Measurements from ENCODE around the gene ARID1B. TPM values are rescaled to one million over a fixed set of nuclear protein-coding genes. Genes with fewer than 3 reads are reported as not detected.

Gene ARID1B
- total RNA-seq, 1 experiment from 2014 or later, result 35.6 TPM

DNA sequence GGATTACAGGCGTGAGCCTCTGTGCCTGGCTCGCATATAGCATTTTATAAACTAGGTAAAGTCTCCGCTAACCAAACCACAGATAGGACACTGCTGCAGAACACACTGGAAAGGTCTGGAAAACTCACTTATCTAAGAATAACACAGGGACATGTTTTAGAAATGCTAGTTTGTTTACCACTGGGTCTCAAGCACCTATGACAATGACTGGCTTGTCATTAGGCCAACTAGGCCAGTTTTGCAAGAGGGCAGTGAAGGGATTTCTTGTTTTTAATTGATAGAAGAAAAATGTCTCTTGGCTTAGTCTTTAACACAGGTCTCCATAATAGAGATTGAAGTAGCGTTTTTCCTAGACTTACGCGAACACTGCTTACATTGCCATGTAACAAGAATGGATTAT, 344.7 kb downstream of the ARID1B start:
- TF ChIP-seq ZNF274 (IDR thresholded peaks at IDR 0.05; ENCODE audit: low read depth, low read length), result no peak
- TF ChIP-seq CBX3 (IDR thresholded peaks at IDR 0.05; ENCODE audit: low read depth), result no peak
- TF ChIP-seq, protein P1, sequence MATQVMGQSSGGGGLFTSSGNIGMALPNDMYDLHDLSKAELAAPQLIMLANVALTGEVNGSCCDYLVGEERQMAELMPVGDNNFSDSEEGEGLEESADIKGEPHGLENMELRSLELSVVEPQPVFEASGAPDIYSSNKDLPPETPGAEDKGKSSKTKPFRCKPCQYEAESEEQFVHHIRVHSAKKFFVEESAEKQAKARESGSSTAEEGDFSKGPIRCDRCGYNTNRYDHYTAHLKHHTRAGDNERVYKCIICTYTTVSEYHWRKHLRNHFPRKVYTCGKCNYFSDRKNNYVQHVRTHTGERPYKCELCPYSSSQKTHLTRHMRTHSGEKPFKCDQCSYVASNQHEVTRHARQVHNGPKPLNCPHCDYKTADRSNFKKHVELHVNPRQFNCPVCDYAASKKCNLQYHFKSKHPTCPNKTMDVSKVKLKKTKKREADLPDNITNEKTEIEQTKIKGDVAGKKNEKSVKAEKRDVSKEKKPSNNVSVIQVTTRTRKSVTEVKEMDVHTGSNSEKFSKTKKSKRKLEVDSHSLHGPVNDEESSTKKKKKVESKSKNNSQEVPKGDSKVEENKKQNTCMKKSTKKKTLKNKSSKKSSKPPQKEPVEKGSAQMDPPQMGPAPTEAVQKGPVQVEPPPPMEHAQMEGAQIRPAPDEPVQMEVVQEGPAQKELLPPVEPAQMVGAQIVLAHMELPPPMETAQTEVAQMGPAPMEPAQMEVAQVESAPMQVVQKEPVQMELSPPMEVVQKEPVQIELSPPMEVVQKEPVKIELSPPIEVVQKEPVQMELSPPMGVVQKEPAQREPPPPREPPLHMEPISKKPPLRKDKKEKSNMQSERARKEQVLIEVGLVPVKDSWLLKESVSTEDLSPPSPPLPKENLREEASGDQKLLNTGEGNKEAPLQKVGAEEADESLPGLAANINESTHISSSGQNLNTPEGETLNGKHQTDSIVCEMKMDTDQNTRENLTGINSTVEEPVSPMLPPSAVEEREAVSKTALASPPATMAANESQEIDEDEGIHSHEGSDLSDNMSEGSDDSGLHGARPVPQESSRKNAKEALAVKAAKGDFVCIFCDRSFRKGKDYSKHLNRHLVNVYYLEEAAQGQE (IDR thresholded peaks at IDR 0.05; ENCODE audit: low read depth), result no peak
- no peak for TF ChIP-seq POLR2AphosphoS5 (IDR thresholded peaks at IDR 0.05; ENCODE audit: low read depth, low read length)
- TF ChIP-seq EGR1 (IDR thresholded peaks at IDR 0.05; ENCODE audit: low read depth), result no peak
- TF ChIP-seq SP1 (IDR thresholded peaks at IDR 0.05; ENCODE audit: low read depth), result no peak
- TF ChIP-seq JUND (IDR thresholded peaks at IDR 0.05), result no peak
- TF ChIP-seq FOSL1 (IDR thresholded peaks at IDR 0.05; ENCODE audit: low read depth), result no peak
- no peak for TF ChIP-seq EZH2 (IDR thresholded peaks at IDR 0.05)
- TF ChIP-seq YY1 (IDR thresholded peaks at IDR 0.05; ENCODE audit: extremely low read depth, insufficient replicate concordance, low read depth, low read length), result no peak
- no peak for TF ChIP-seq ELF1 (IDR thresholded peaks at IDR 0.05; ENCODE audit: borderline replicate concordance, low read depth)
- no peak for TF ChIP-seq TCF7L2 (IDR thresholded peaks at IDR 0.05; ENCODE audit: borderline replicate concordance, extremely low read depth, insufficient read depth, insufficient read length)
- TF ChIP-seq, protein P2, sequence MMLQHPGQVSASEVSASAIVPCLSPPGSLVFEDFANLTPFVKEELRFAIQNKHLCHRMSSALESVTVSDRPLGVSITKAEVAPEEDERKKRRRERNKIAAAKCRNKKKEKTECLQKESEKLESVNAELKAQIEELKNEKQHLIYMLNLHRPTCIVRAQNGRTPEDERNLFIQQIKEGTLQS (IDR thresholded peaks at IDR 0.05), result no peak
- TF ChIP-seq POLR2A (IDR thresholded peaks at IDR 0.05; ENCODE audit: borderline replicate concordance, extremely low read depth, insufficient read depth, insufficient read length), result no peak
- TF ChIP-seq, protein P3, sequence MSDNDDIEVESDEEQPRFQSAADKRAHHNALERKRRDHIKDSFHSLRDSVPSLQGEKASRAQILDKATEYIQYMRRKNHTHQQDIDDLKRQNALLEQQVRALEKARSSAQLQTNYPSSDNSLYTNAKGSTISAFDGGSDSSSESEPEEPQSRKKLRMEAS (IDR thresholded peaks at IDR 0.05), result no peak
- TF ChIP-seq EZH2phosphoT487 (IDR thresholded peaks at IDR 0.05; ENCODE audit: borderline replicate concordance), result no peak
- no peak for TF ChIP-seq SRF (IDR thresholded peaks at IDR 0.05; ENCODE audit: low read depth)
- TF ChIP-seq ZFX (IDR thresholded peaks at IDR 0.05), result no peak
- TF ChIP-seq, protein P4, sequence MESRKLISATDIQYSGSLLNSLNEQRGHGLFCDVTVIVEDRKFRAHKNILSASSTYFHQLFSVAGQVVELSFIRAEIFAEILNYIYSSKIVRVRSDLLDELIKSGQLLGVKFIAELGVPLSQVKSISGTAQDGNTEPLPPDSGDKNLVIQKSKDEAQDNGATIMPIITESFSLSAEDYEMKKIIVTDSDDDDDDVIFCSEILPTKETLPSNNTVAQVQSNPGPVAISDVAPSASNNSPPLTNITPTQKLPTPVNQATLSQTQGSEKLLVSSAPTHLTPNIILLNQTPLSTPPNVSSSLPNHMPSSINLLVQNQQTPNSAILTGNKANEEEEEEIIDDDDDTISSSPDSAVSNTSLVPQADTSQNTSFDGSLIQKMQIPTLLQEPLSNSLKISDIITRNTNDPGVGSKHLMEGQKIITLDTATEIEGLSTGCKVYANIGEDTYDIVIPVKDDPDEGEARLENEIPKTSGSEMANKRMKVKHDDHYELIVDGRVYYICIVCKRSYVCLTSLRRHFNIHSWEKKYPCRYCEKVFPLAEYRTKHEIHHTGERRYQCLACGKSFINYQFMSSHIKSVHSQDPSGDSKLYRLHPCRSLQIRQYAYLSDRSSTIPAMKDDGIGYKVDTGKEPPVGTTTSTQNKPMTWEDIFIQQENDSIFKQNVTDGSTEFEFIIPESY (IDR thresholded peaks at IDR 0.05; ENCODE audit: extremely low read depth, insufficient replicate concordance, low read length), result no peak
- H2AFZ ChIP-seq (ENCODE audit: low read depth, low read length, poor library complexity, severe bottlenecking), result no peak overlapping the region
- H4K20me1 ChIP-seq (ENCODE audit: insufficient read depth), result no peaks in the 10 kb centered on the region
- ChIA-PET RAD21 (ENCODE audit: low non-redundant PET in 1 of 2, low total read pairs in 2 of 2, uncharacterized antibody in 2 of 2, unreplicated experiment in 2 of 2) (no interaction called here), CTCF (no interaction called here), POLR2A (no interaction called here)
- no peak overlapping the region for H3K4me3 ChIP-seq (replicated peaks in 1 of 2; ENCODE audit: low read depth in 1 of 2, low read length in 2 of 2)
- H3K9me3 ChIP-seq (ENCODE audit: control insufficient read depth in 1 of 2, insufficient read depth in 1 of 2, low read depth in 1 of 2, low read length in 2 of 2), result no peaks in the 10 kb centered on the region
- BruUV-seq (replicated peaks), result no TSS peak
- intact Hi-C loops (cut with micrococcal nuclease), result no loop called here
- H3K36me3 ChIP-seq (ENCODE audit: control insufficient read depth in 1 of 2, insufficient read depth in 2 of 2, low read length in 2 of 2), result no peaks in the 10 kb centered on the region
- DNase-seq (ENCODE audit: low read depth, low spot score), result no peak
- no peak overlapping the region for H3K9ac ChIP-seq (ENCODE audit: low read length)
- H3K4me1 ChIP-seq (ENCODE audit: control insufficient read depth in 1 of 2, insufficient read depth in 2 of 2, low read length in 2 of 2), result peaks cover 4% of the 10 kb centered on the region in 2 experiments; a peak in 2 of 4 replicates
- no peak overlapping the region for H3K4me2 ChIP-seq (ENCODE audit: low read length)
- H3K79me2 ChIP-seq (ENCODE audit: insufficient read depth, low read length), result no peaks in the 10 kb centered on the region
- ATAC-seq, result no peak
- no peak overlapping the region for H3K27ac ChIP-seq (ENCODE audit: low read depth, low read length)
- H3K9me2 ChIP-seq (ENCODE audit: insufficient read depth), result no peaks in the 10 kb centered on the region
- H3K27me3 ChIP-seq (ENCODE audit: insufficient read depth, low read length), result no peaks in the 10 kb centered on the region
